ENCODE measurements around the gene DBI.
"Not testable (repeated sequence)": the region's sequence is repeated elsewhere in the genome, so short reads cannot be mapped to it uniquely, and the experiment has no call there.

The DBI gene

GRCh38 chr2:119402645-119403560 lies 36.1 kb downstream of the DBI start:
- TF ChIP-seq ZNF274 (IDR thresholded peaks at IDR 0.05; ENCODE audit: low read depth, low read length), result no peak
- H3K4me3 ChIP-seq (ENCODE audit: low read length), result no peak overlapping the region

GRCh38 chr2:119403618-119404017 lies 36.8 kb downstream of the DBI start:
- not testable (repeated sequence) for H3K4me3 ChIP-seq (ENCODE audit: low read length)

GRCh38 chr2:119405151-119405550 lies 38.4 kb downstream of the DBI start:
- H3K4me3 ChIP-seq (ENCODE audit: low read length), result no peak overlapping the region
- no peak for TF ChIP-seq ZNF274 (IDR thresholded peaks at IDR 0.05; ENCODE audit: low read depth, low read length)

- H3K4me3 ChIP-seq (ENCODE audit: low read length), result no peak overlapping the region
- TF ChIP-seq ZNF274 (IDR thresholded peaks at IDR 0.05; ENCODE audit: low read depth, low read length), result no peak
These were observed 40.8 kb downstream of the DBI start for GRCh38 chr2:119407430-119408220.

GRCh38 chr2:119408221-119408619 lies 41.4 kb downstream of the DBI start:
- no peak for TF ChIP-seq ZNF274 (IDR thresholded peaks at IDR 0.05; ENCODE audit: low read depth, low read length)
- H3K4me3 ChIP-seq (ENCODE audit: low read length), result no peak overlapping the region

- H3K4me3 ChIP-seq (ENCODE audit: low read length), result no peak overlapping the region
- no peak for TF ChIP-seq ZNF274 (IDR thresholded peaks at IDR 0.05; ENCODE audit: low read depth, low read length)
These were observed 42.7 kb downstream of the DBI start for GRCh38 chr2:119409506-119409905.

GRCh38 chr2:119414894-119415293 lies 48.1 kb downstream of the DBI start:
- no peak for TF ChIP-seq ZNF274 (IDR thresholded peaks at IDR 0.05; ENCODE audit: low read depth, low read length)
- no peak overlapping the region for H3K4me3 ChIP-seq (ENCODE audit: low read length)

GRCh38 chr2:119415630-119416029 lies 48.9 kb downstream of the DBI start:
- no peak for TF ChIP-seq ZNF274 (IDR thresholded peaks at IDR 0.05; ENCODE audit: low read depth, low read length)
- H3K4me3 ChIP-seq (ENCODE audit: low read length), result no peak overlapping the region

GRCh38 chr2:119416299-119416923 lies 49.6 kb downstream of the DBI start:
- no peak for TF ChIP-seq ZNF274 (IDR thresholded peaks at IDR 0.05; ENCODE audit: low read depth, low read length)
- H3K4me3 ChIP-seq (ENCODE audit: low read length), result no peak overlapping the region

GRCh38 chr2:119417908-119418307 lies 51.1 kb downstream of the DBI start:
- no peak overlapping the region for H3K4me3 ChIP-seq (ENCODE audit: low read length)
- no peak for TF ChIP-seq ZNF274 (IDR thresholded peaks at IDR 0.05; ENCODE audit: low read depth, low read length)

GRCh38 chr2:119419065-119419464 lies 52.3 kb downstream of the DBI start:
- no peak overlapping the region for H3K4me3 ChIP-seq (ENCODE audit: low read length)
- no peak for TF ChIP-seq ZNF274 (IDR thresholded peaks at IDR 0.05; ENCODE audit: low read depth, low read length)

GRCh38 chr2:119419803-119420508 lies 53.2 kb downstream of the DBI start:
- no peak overlapping the region for H3K4me3 ChIP-seq (ENCODE audit: low read length)
- TF ChIP-seq ZNF274 (IDR thresholded peaks at IDR 0.05; ENCODE audit: low read depth, low read length), result no peak

- H3K4me3 ChIP-seq (ENCODE audit: low read length), result no peak overlapping the region
These were observed 54.5 kb downstream of the DBI start for GRCh38 chr2:119421304-119421703.

GRCh38 chr2:119421741-119422140 lies 55.0 kb downstream of the DBI start:
- H3K4me3 ChIP-seq (ENCODE audit: low read length), result no peak overlapping the region
- TF ChIP-seq ZNF274 (IDR thresholded peaks at IDR 0.05; ENCODE audit: low read depth, low read length), result no peak

More at GRCh38 chr2:119421304-119421703, 54.5 kb downstream of the DBI start:
- TF ChIP-seq ZNF274 (IDR thresholded peaks at IDR 0.05; ENCODE audit: low read depth, low read length), result no peak
